Measurements from ENCODE around the gene FLNA. TPM values are rescaled to one million over a fixed set of nuclear protein-coding genes. Genes with fewer than 3 reads are reported as not detected.
A peak's percentile ranks its signal among the peaks of the same experiment; 100 is the strongest.

Gene FLNA
- total and polyA plus RNA-seq, 9 of the 15 experiments (the other 6 are each of a cell fraction or from before 2014, with no cell fraction given): 6.2 to 735 (median 135) TPM

- no peak for TF ChIP-seq ZNF197 (CRISPR knock-in tag; IDR thresholded peaks at IDR 0.05; ENCODE audit: low read depth)
- no peak for TF ChIP-seq FOXK2 (conservative IDR thresholded peaks at IDR 0.05 in 1 of 2, IDR thresholded peaks at IDR 0.05 in 1 of 2; ENCODE audit: low read depth in 2 of 2)
- TF ChIP-seq ETV6 (IDR thresholded peaks at IDR 0.05; ENCODE audit: borderline replicate concordance in 1 of 2, low read depth in 2 of 2, low read length in 1 of 2): no peak
- TF ChIP-seq ETV6 (CRISPR knock-in tag; IDR thresholded peaks at IDR 0.05; ENCODE audit: borderline replicate concordance): no peak
- TF ChIP-seq BMI1 (IDR thresholded peaks at IDR 0.05; ENCODE audit: low read length): no peak
- TF ChIP-seq ZNF311 (CRISPR knock-in tag; IDR thresholded peaks at IDR 0.05): no peak
Measured at GRCh38 chrX:154409222-154409871, 34.9 kb upstream of the FLNA start, which contains the start of gene DNASE1L1 (continued).

DNA sequence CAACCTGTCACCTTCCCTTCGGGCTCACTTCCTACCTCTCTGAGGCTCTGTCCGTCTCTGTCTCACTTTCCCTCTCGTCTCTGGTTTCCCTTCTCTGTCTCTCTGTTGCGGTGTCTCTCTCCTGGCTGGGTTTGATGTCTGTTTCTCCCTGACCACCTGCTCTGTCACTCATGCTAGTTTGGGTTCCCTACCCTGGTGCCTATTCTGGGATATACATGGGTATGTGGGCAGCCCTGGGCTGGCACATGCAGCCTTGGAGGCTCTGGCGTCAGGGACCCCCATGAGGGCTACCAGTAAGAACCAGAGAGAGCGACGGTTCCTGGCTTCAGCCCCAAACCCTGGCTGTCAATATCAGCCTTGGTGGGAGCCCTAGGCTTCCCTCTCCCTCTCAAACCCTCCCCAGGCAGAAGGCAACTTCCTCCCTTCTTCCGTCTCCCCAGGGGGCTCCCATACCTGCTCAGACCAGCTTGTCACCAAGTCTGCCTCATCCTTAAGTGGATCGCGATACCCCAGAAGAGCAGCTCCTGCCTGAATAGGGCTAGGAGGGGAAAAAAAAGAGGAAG, 34.3 kb upstream of the FLNA start:
- H3K9ac ChIP-seq (ENCODE audit: insufficient read depth in 1 of 2, low read depth in 2 of 2, low read length in 2 of 2): peak overlapping the region; percentile 61 to 90
- peaks cover 25% of the 10 kb centered on the region for H3K79me2 ChIP-seq (ENCODE audit: control insufficient read depth, insufficient read depth, low read length)
- ChIA-PET CTCF (ENCODE audit: low intra/inter-chr PET ratio) (interaction anchor here (0.7 kb wide), 1 partner anchor 126 kb away, joined by 4 read pairs; no protein-coding TSS in a partner anchor), POLR2A (interaction anchor here (0.6 to 5.0 kb wide), 6 partner anchors 8 to 118 kb away, joined by 3 to 85 read pairs (median 4); partner anchors contain the start of genes LAGE3 and RPL10)
- FAIRE-seq (no peak), ATAC-seq (peak; percentile 32; the same call in 2 of the 3 replicates), DNase-seq (ENCODE audit: extremely low read depth in 1 of 4, low spot score in 3 of 4) (no peak)
- intact Hi-C loops (cut with micrococcal nuclease): no loop called here
- peaks cover 5% of the 10 kb centered on the region; the same call in 1 of the 3 replicates for H3K36me3 ChIP-seq (ENCODE audit: control insufficient read depth, insufficient read depth, low read length)
- H3K4me3 ChIP-seq: peak overlapping the region; percentile 40
- no peaks in the 10 kb centered on the region for H3K27me3 ChIP-seq (ENCODE audit: control insufficient read depth in 2 of 2, insufficient read depth in 2 of 2, low read length in 2 of 2)
- H3K4me2 ChIP-seq (ENCODE audit: insufficient read depth, low read length): peak overlapping the region; percentile 91
- TSS peak; percentile 32 for BruUV-seq (replicated peaks)
- no peaks in the 10 kb centered on the region for H3K9me3 ChIP-seq (replicated peaks; ENCODE audit: control insufficient read depth, insufficient read depth, low read depth, low read length)
- WGBS (ENCODE audit: insufficient coverage, low coverage, missing lambda C conversion rate): 6% methylated on average over 4 of the region's 10 CpGs
- peaks cover 13 to 50% of the 10 kb centered on the region in 2 experiments; a peak in 4 of 5 replicates for H3K4me1 ChIP-seq (replicated peaks in 1 of 2; ENCODE audit: control insufficient read depth in 2 of 2, insufficient read depth in 2 of 2, low read length in 2 of 2)
- H3K9me1 ChIP-seq (ENCODE audit: control insufficient read depth, insufficient read depth, low read length): no peaks in the 10 kb centered on the region
- H4K20me1 ChIP-seq (replicated peaks; ENCODE audit: control insufficient read depth, insufficient read depth, low read length): no peaks in the 10 kb centered on the region
- in situ Hi-C loops (cut with MboI): loop anchor here (10.0 kb wide), 1 partner anchor 126 kb away; no protein-coding TSS in a partner anchor
- peak overlapping the region; percentile 77 for H3K27ac ChIP-seq (ENCODE audit: extremely low read depth, low read depth, low read length)
- peak overlapping the region; percentile 75 for H2AFZ ChIP-seq (ENCODE audit: low read depth, low read length)
- TF ChIP-seq THRA (IDR thresholded peaks at IDR 0.05) (no peak), NONO (IDR thresholded peaks at IDR 0.05; ENCODE audit: low read depth in 2 of 2, low read length in 1 of 2) (no peak)
- TF ChIP-seq, protein P1, sequence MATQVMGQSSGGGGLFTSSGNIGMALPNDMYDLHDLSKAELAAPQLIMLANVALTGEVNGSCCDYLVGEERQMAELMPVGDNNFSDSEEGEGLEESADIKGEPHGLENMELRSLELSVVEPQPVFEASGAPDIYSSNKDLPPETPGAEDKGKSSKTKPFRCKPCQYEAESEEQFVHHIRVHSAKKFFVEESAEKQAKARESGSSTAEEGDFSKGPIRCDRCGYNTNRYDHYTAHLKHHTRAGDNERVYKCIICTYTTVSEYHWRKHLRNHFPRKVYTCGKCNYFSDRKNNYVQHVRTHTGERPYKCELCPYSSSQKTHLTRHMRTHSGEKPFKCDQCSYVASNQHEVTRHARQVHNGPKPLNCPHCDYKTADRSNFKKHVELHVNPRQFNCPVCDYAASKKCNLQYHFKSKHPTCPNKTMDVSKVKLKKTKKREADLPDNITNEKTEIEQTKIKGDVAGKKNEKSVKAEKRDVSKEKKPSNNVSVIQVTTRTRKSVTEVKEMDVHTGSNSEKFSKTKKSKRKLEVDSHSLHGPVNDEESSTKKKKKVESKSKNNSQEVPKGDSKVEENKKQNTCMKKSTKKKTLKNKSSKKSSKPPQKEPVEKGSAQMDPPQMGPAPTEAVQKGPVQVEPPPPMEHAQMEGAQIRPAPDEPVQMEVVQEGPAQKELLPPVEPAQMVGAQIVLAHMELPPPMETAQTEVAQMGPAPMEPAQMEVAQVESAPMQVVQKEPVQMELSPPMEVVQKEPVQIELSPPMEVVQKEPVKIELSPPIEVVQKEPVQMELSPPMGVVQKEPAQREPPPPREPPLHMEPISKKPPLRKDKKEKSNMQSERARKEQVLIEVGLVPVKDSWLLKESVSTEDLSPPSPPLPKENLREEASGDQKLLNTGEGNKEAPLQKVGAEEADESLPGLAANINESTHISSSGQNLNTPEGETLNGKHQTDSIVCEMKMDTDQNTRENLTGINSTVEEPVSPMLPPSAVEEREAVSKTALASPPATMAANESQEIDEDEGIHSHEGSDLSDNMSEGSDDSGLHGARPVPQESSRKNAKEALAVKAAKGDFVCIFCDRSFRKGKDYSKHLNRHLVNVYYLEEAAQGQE (IDR thresholded peaks at IDR 0.05; ENCODE audit: borderline replicate concordance): peak; percentile 60
- TF ChIP-seq, protein P1 (CRISPR knock-in tag; IDR thresholded peaks at IDR 0.05; ENCODE audit: low read depth): no peak
